Measurements from ENCODE around the gene ST14.

Gene ST14

GRCh38 chr11:130175898-130176297 lies 16.3 kb downstream of the ST14 start:
- no peak for TF ChIP-seq LEF1 (IDR thresholded peaks at IDR 0.05; ENCODE audit: borderline replicate concordance)
- TF ChIP-seq CTBP1 (IDR thresholded peaks at IDR 0.05; ENCODE audit: borderline replicate concordance), result no peak
- TF ChIP-seq FOXA1 (IDR thresholded peaks at IDR 0.05), result no peak
- no peak for TF ChIP-seq TARDBP (IDR thresholded peaks at IDR 0.05)
- no peak for TF ChIP-seq SUZ12 (IDR thresholded peaks at IDR 0.05)
- no peak for TF ChIP-seq FOXK2 (IDR thresholded peaks at IDR 0.05)
- no peak for TF ChIP-seq L3MBTL2 (conservative IDR thresholded peaks at IDR 0.05)
- TF ChIP-seq ARNT (IDR thresholded peaks at IDR 0.05), result no peak
- TF ChIP-seq HDGF (IDR thresholded peaks at IDR 0.05; ENCODE audit: borderline replicate concordance), result no peak
- TF ChIP-seq FOXM1 (IDR thresholded peaks at IDR 0.05; ENCODE audit: borderline replicate concordance), result no peak
- CTCF ChIA-PET, result no interaction called here
- DNase-seq (ENCODE audit: extremely low spot score), result no peak
- POLR2A ChIA-PET, result no interaction called here

GRCh38 chr11:130177782-130178181 lies 18.2 kb downstream of the ST14 start:
- POLR2A ChIA-PET, result no interaction called here
- CTCF ChIA-PET, result no interaction called here

GRCh38 chr11:130178441-130179339 lies 19.1 kb downstream of the ST14 start:
- ChIA-PET POLR2A (no interaction called here), CTCF (no interaction called here)
- DNase-seq (ENCODE audit: extremely low spot score), result no peak
- TF ChIP-seq TARDBP (IDR thresholded peaks at IDR 0.05) (no peak), ZNF384 (IDR thresholded peaks at IDR 0.05) (no peak), CTBP1 (IDR thresholded peaks at IDR 0.05; ENCODE audit: borderline replicate concordance) (no peak), ARNT (IDR thresholded peaks at IDR 0.05) (no peak), FOXK2 (IDR thresholded peaks at IDR 0.05) (no peak), LEF1 (IDR thresholded peaks at IDR 0.05; ENCODE audit: borderline replicate concordance) (no peak), BHLHE40 (IDR thresholded peaks at IDR 0.05; ENCODE audit: borderline replicate concordance) (no peak)

More at GRCh38 chr11:130177782-130178181, 18.2 kb downstream of the ST14 start:
- no peak for DNase-seq (ENCODE audit: extremely low spot score)
- no peak for TF ChIP-seq PKNOX1 (IDR thresholded peaks at IDR 0.05)
- no peak for TF ChIP-seq NFRKB (IDR thresholded peaks at IDR 0.05)
- no peak for TF ChIP-seq SUZ12 (IDR thresholded peaks at IDR 0.05)
- TF ChIP-seq ELF4 (IDR thresholded peaks at IDR 0.05), result no peak
- TF ChIP-seq ZNF384 (IDR thresholded peaks at IDR 0.05), result no peak
- TF ChIP-seq L3MBTL2 (conservative IDR thresholded peaks at IDR 0.05), result no peak
- no peak for TF ChIP-seq FOXK2 (IDR thresholded peaks at IDR 0.05)
- no peak for TF ChIP-seq FOXM1 (IDR thresholded peaks at IDR 0.05; ENCODE audit: borderline replicate concordance)
- no peak for TF ChIP-seq BHLHE40 (IDR thresholded peaks at IDR 0.05; ENCODE audit: borderline replicate concordance)
- no peak for TF ChIP-seq FOXA1 (IDR thresholded peaks at IDR 0.05)
- TF ChIP-seq HDGF (IDR thresholded peaks at IDR 0.05; ENCODE audit: borderline replicate concordance), result no peak
- no peak for TF ChIP-seq ARNT (IDR thresholded peaks at IDR 0.05)
- no peak for TF ChIP-seq CTBP1 (IDR thresholded peaks at IDR 0.05; ENCODE audit: borderline replicate concordance)
- no peak for TF ChIP-seq SP1 (IDR thresholded peaks at IDR 0.05)
- no peak for TF ChIP-seq LEF1 (IDR thresholded peaks at IDR 0.05; ENCODE audit: borderline replicate concordance)
- TF ChIP-seq TARDBP (IDR thresholded peaks at IDR 0.05), result no peak

- POLR2A ChIA-PET, result no interaction called here
- CTCF ChIA-PET, result no interaction called here
- TF ChIP-seq PKNOX1 (IDR thresholded peaks at IDR 0.05) (peak; percentile 66; the same call in 1 of the 2 replicates), FOXK2 (IDR thresholded peaks at IDR 0.05) (no peak), ZNF384 (IDR thresholded peaks at IDR 0.05) (no peak)
- DNase-seq (ENCODE audit: extremely low spot score), result no peak
Measured at GRCh38 chr11:130179396-130180306, 20.1 kb downstream of the ST14 start.

GRCh38 chr11:130180491-130180890 lies 20.9 kb downstream of the ST14 start:
- no peak for DNase-seq (ENCODE audit: extremely low spot score)
- ChIA-PET CTCF (no interaction called here), POLR2A (no interaction called here)
- no peak for TF ChIP-seq ARNT (IDR thresholded peaks at IDR 0.05)
- no peak for TF ChIP-seq NFRKB (IDR thresholded peaks at IDR 0.05)
- no peak for TF ChIP-seq CTBP1 (IDR thresholded peaks at IDR 0.05; ENCODE audit: borderline replicate concordance)
- no peak for TF ChIP-seq PKNOX1 (IDR thresholded peaks at IDR 0.05)
- TF ChIP-seq HDGF (IDR thresholded peaks at IDR 0.05; ENCODE audit: borderline replicate concordance), result no peak
- TF ChIP-seq ZNF384 (IDR thresholded peaks at IDR 0.05), result no peak
- no peak for TF ChIP-seq ELF4 (IDR thresholded peaks at IDR 0.05)
- TF ChIP-seq FOXM1 (IDR thresholded peaks at IDR 0.05; ENCODE audit: borderline replicate concordance), result no peak
- TF ChIP-seq SUZ12 (IDR thresholded peaks at IDR 0.05), result no peak
- TF ChIP-seq LEF1 (IDR thresholded peaks at IDR 0.05; ENCODE audit: borderline replicate concordance), result no peak
- TF ChIP-seq BHLHE40 (IDR thresholded peaks at IDR 0.05; ENCODE audit: borderline replicate concordance), result no peak
- TF ChIP-seq TARDBP (IDR thresholded peaks at IDR 0.05), result no peak
- no peak for TF ChIP-seq SP1 (IDR thresholded peaks at IDR 0.05)
- TF ChIP-seq L3MBTL2 (conservative IDR thresholded peaks at IDR 0.05), result no peak
- no peak for TF ChIP-seq FOXK2 (IDR thresholded peaks at IDR 0.05)
- no peak for TF ChIP-seq FOXA1 (IDR thresholded peaks at IDR 0.05)

Measured in HEK293T (cell line).